OCI-LY7 (cell line): ENCODE results near the gene AMFR. TPM values are rescaled to one million over a fixed set of nuclear protein-coding genes. Genes with fewer than 3 reads are reported as not detected.

Experiments used
- BruUV-seq: library from RNA; stranded (reverse); fragments of 400-500 nt; replicated peaks from 2 replicates; lab custom pipeline; 2021; lab: Mats Ljungman, UMichigan
- CTCF ChIA-PET: fragments of 300-600 bp; sonication (Branson Sonifier 250); formaldehyde crosslinking; loops from one replicate; lab custom pipeline; 2022; ENCODE audit warnings: antibody characterized with exemption; ENCODE audit not compliant: unreplicated experiment; lab: Charles Lee
- POLR2A ChIA-PET: fragments of 300-600 bp; sonication (Branson Sonifier 250); formaldehyde crosslinking; loops from one replicate; lab custom pipeline; 2022; ENCODE audit warnings: antibody characterized with exemption; lab: Charles Lee
- DNase-seq: peaks from one replicate; pipeline ENCODE4 v3.0.0-alpha.2; 2015; ENCODE audit warnings: low spot score
- H2AFZ ChIP-seq: fragments of 200-600 bp; sonication (generic), shearing (Covaris generic); 2 replicates; pipeline ENCODE4 v1.6.1; 2014; ENCODE audit warnings: mild to moderate bottlenecking, antibody characterized with exemption, low read length, moderate library complexity
- H3K27ac ChIP-seq: fragments of 200-600 bp; sonication (generic); 2 replicates; pipeline ENCODE4 v1.5.1; 2014; ENCODE audit warnings: mixed run types, low read depth, mild to moderate bottlenecking, moderate library complexity, low read length, inconsistent platforms; ENCODE audit not compliant: poor library complexity, severe bottlenecking
- H3K36me3 ChIP-seq: fragments of 200-600 bp; sonication (generic); 2 replicates; pipeline ENCODE4 v1.6.1; 2014; ENCODE audit warnings: mild to moderate bottlenecking, antibody characterized with exemption, low read length, moderate library complexity, mixed read lengths; ENCODE audit not compliant: insufficient read depth
- H3K4me1 ChIP-seq: fragments of 200-600 bp; sonication (generic); 2 replicates; pipeline ENCODE4 v1.5.1; 2014; ENCODE audit warnings: mild to moderate bottlenecking, low read length; ENCODE audit not compliant: insufficient read depth, poor library complexity, severe bottlenecking
- H3K4me2 ChIP-seq: fragments of 200-600 bp; sonication (generic); 2 replicates; pipeline ENCODE4 v1.6.1; 2014; ENCODE audit warnings: mild to moderate bottlenecking, low read length
- H3K4me3 ChIP-seq: fragments of 200-600 bp; sonication (generic); 2 replicates; pipeline ENCODE4 v1.5.1; 2014; ENCODE audit warnings: mild to moderate bottlenecking, low read depth, low read length; ENCODE audit not compliant: poor library complexity, severe bottlenecking
- H3K79me2 ChIP-seq: fragments of 200-600 bp; sonication (generic); 2 replicates; pipeline ENCODE4 v1.6.1; 2016; ENCODE audit warnings: low read depth, mild to moderate bottlenecking, low read length, moderate library complexity, mixed read lengths; ENCODE audit not compliant: insufficient read depth
- H3K9me2 ChIP-seq: fragments of 200-600 bp; sonication (generic); 2 replicates; pipeline ENCODE4 v1.6.1; 2016; ENCODE audit warnings: mild to moderate bottlenecking, low read length, mixed read lengths; ENCODE audit not compliant: insufficient read depth
- H3K9me3 ChIP-seq: fragments of 200-600 bp; sonication (generic); 2 replicates; pipeline ENCODE4 v1.6.1; 2014; ENCODE audit warnings: mild to moderate bottlenecking, mixed run types, low read length, mixed read lengths
- H4K20me1 ChIP-seq: fragments of 200-600 bp; sonication (generic); 2 replicates; pipeline ENCODE4 v1.6.1; 2014; ENCODE audit warnings: mild to moderate bottlenecking, antibody characterized with exemption, low read length, moderate library complexity, mixed read lengths; ENCODE audit not compliant: insufficient read depth
- EZH2phosphoT487 ChIP-seq: fragments of 200-600 bp; sonication (generic); IDR thresholded peaks from 2 replicates; pipeline ENCODE4 v1.6.1; 2018; ENCODE audit warnings: low read depth, borderline replicate concordance, mild to moderate bottlenecking, mixed run types, antibody characterized with exemption, low read length, moderate library complexity, mixed read lengths
- intact Hi-C: fragments of 100-400 bp; cut with micrococcal nuclease; formaldehyde crosslinking; loops from one replicate; pipeline ENCODE4 v1.10.0; 2022; ENCODE audit not compliant: unreplicated experiment
- total RNA-seq, 2 experiments: library from RNA; depleted of rRNA in 1 of 2; stranded (reverse); fragments of >200 nt in 1 of 2; shearing (Covaris generic) in 1 of 2; gene quantifications; 2 replicates each; pipeline ENCODE4 v1.2.3, GENCODE V29; 2014 to 2022
- TF ChIP-seq, protein P1 (sequence below): fragments of 200-600 bp; sonication (generic); conservative IDR thresholded peaks from 2 replicates; pipeline ENCODE4 v1.5.1; 2014; ENCODE audit warnings: mild to moderate bottlenecking, antibody characterized with exemption, low read length, moderate library complexity, mixed read lengths

Gene AMFR
- total RNA-seq, 2 experiments from 2014 or later = 87.7 to 101 TPM

DNA sequence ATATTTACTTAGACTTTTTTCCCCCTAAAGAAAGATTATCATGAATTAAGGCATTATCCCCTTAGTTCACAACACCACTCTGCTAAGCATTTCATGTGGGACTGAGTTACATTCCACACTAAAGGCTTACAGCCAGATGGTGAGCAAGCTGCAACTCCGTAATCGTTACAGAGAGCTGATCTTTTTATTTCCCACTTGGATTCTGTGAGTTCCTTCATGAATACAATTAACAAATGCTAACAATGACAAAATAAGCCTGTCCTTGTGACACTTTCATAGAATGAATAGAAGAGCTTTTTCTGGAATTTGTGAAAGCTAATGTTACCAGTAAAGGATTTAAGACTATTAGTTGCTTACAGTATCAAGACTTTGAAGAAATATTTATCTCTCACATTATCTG lies 34.8 kb upstream of the AMFR start:
- Histone ChIP-seq H4K20me1 (no peaks in the 10 kb centered on the region), H3K79me2 (no peaks in the 10 kb centered on the region), H3K9me2 (no peaks in the 10 kb centered on the region), H3K4me1 (no peaks in the 10 kb centered on the region), H2AFZ (no peak overlapping the region), H3K27ac (no peak overlapping the region), H3K4me3 (no peak overlapping the region), H3K36me3 (peaks cover 96% of the 10 kb centered on the region), H3K9me3 (no peaks in the 10 kb centered on the region), H3K4me2 (no peak overlapping the region)
- CTCF ChIA-PET = interaction anchor here (0.6 kb wide), 1 partner anchor 10 kb away, joined by 3 read pairs; no protein-coding TSS in a partner anchor
- BruUV-seq = no TSS peak
- no peak for DNase-seq
- POLR2A ChIA-PET = interaction anchor here (1.1 to 2.8 kb wide), 4 partner anchors 9 to 21 kb away, joined by 3 to 9 read pairs (median 4); partner anchors contain the start of genes NUDT21 and OGFOD1
- no peak for TF ChIP-seq EZH2phosphoT487
- TF ChIP-seq, protein P1, sequence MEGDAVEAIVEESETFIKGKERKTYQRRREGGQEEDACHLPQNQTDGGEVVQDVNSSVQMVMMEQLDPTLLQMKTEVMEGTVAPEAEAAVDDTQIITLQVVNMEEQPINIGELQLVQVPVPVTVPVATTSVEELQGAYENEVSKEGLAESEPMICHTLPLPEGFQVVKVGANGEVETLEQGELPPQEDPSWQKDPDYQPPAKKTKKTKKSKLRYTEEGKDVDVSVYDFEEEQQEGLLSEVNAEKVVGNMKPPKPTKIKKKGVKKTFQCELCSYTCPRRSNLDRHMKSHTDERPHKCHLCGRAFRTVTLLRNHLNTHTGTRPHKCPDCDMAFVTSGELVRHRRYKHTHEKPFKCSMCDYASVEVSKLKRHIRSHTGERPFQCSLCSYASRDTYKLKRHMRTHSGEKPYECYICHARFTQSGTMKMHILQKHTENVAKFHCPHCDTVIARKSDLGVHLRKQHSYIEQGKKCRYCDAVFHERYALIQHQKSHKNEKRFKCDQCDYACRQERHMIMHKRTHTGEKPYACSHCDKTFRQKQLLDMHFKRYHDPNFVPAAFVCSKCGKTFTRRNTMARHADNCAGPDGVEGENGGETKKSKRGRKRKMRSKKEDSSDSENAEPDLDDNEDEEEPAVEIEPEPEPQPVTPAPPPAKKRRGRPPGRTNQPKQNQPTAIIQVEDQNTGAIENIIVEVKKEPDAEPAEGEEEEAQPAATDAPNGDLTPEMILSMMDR = no peak
- intact Hi-C loops = no loop called here

DNA sequence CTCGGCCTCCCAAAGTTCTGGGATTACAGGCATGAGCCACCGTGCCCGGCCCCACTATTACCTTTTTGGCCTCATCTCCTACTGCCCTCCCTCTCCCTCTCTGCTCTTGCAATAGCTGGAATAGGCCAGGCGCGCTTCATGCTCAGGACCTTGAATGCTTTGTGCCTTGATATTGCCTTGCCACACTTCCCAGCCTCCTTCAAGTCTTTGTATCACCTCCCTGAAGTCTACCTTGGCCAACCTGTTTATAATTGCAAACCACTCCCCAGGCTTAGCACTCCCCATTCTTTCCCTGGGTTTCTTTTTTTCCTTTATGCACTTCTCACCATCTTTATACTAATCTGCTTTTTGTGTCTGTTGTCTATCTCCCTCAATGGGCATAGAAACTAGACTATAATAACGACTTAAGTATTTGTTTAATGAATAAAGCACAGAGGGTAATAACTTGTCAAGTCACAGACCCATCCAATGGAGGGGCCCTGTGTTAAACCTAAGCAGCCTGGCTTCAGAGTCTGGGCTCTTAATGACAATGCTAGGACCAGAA lies 32.7 kb upstream of the AMFR start:
- no peak overlapping the region for H3K4me3 ChIP-seq
- no peak overlapping the region for H3K27ac ChIP-seq
- H3K9me3 ChIP-seq = no peaks in the 10 kb centered on the region
- H3K9me2 ChIP-seq = no peaks in the 10 kb centered on the region
- peaks cover 6% of the 10 kb centered on the region for H3K4me1 ChIP-seq
- POLR2A ChIA-PET = no interaction called here
- H4K20me1 ChIP-seq = 0 out of 2 replicates have a peak, but pooled peaks cover 7% of the 10 kb centered on the region
- CTCF ChIA-PET = no interaction called here
- peaks cover 97% of the 10 kb centered on the region for H3K36me3 ChIP-seq
- DNase-seq = no peak
- intact Hi-C loops = no loop called here
- BruUV-seq = no TSS peak
- no peak for TF ChIP-seq EZH2phosphoT487
- TF ChIP-seq, protein P1 = no peak
- H3K4me2 ChIP-seq = no peak overlapping the region
- H3K79me2 ChIP-seq = peaks cover 8% of the 10 kb centered on the region
- no peak overlapping the region for H2AFZ ChIP-seq
